ENCODE results near the gene TRAM2.

The TRAM2 gene

DNA sequence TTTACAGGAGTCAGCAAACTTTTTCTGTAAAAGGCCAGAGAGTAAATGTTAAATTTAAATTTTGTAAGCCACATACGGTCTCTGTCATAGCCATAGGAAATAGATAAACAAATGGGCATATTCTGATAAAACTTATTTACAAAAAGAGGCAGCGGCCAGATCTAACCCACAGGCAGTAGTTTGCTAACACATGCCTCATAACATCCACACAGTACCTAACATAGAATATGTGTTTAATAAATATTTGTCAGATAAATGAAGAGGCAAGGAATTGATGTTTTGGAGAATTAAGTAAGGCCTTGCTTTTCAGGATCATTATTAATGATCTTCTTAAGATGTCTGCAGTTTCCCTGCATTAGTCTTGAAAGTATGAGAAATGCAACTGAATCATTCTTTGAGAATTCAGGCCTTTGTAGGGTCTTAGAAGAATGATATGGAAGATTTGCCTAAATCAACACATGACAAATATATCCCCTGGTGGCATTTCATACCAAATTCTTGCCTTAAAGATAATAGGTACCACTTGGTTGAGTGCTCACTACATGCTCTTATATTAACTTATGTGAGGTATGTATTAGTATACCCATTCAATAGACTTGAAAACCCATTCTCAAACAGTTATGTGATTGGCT, 39.3 kb upstream of the TRAM2 start:
- Histone ChIP-seq H3K9ac (ENCODE audit: low read length) (no peak overlapping the region), H3K4me2 (ENCODE audit: low read depth, low read length, poor library complexity, severe bottlenecking) (no peak overlapping the region), H3K27ac (ENCODE audit: low read depth, low read length) (no peak overlapping the region), H3K36me3 (ENCODE audit: low read length) (no peaks in the 10 kb centered on the region), H3F3A (ENCODE audit: insufficient read depth) (no peaks in the 10 kb centered on the region), H3K27me3 (ENCODE audit: low read length) (no peaks in the 10 kb centered on the region), H4K20me1 (ENCODE audit: low read depth, low read length) (no peaks in the 10 kb centered on the region), H2AFZ (ENCODE audit: low read depth, low read length, severe bottlenecking) (no peak overlapping the region), H3K9me2 (replicated peaks; ENCODE audit: insufficient read depth, low read length) (no peaks in the 10 kb centered on the region), H3K4me3 (ENCODE audit: insufficient read depth, low read length, poor library complexity, severe bottlenecking) (no peak overlapping the region), H3K79me2 (ENCODE audit: insufficient read depth, low read length) (no peaks in the 10 kb centered on the region), H3K9me3 (ENCODE audit: insufficient read depth, low read length) (no peaks in the 10 kb centered on the region)
- 0 out of 2 replicates have a peak, but pooled peaks have one; percentile 22 for TF ChIP-seq EZH2phosphoT487 (conservative IDR thresholded peaks at IDR 0.05; ENCODE audit: low read length)
- TF ChIP-seq, protein P1, sequence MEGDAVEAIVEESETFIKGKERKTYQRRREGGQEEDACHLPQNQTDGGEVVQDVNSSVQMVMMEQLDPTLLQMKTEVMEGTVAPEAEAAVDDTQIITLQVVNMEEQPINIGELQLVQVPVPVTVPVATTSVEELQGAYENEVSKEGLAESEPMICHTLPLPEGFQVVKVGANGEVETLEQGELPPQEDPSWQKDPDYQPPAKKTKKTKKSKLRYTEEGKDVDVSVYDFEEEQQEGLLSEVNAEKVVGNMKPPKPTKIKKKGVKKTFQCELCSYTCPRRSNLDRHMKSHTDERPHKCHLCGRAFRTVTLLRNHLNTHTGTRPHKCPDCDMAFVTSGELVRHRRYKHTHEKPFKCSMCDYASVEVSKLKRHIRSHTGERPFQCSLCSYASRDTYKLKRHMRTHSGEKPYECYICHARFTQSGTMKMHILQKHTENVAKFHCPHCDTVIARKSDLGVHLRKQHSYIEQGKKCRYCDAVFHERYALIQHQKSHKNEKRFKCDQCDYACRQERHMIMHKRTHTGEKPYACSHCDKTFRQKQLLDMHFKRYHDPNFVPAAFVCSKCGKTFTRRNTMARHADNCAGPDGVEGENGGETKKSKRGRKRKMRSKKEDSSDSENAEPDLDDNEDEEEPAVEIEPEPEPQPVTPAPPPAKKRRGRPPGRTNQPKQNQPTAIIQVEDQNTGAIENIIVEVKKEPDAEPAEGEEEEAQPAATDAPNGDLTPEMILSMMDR (IDR thresholded peaks at IDR 0.05; ENCODE audit: insufficient read depth, low read length, poor library complexity, severe bottlenecking) = no peak

DNA sequence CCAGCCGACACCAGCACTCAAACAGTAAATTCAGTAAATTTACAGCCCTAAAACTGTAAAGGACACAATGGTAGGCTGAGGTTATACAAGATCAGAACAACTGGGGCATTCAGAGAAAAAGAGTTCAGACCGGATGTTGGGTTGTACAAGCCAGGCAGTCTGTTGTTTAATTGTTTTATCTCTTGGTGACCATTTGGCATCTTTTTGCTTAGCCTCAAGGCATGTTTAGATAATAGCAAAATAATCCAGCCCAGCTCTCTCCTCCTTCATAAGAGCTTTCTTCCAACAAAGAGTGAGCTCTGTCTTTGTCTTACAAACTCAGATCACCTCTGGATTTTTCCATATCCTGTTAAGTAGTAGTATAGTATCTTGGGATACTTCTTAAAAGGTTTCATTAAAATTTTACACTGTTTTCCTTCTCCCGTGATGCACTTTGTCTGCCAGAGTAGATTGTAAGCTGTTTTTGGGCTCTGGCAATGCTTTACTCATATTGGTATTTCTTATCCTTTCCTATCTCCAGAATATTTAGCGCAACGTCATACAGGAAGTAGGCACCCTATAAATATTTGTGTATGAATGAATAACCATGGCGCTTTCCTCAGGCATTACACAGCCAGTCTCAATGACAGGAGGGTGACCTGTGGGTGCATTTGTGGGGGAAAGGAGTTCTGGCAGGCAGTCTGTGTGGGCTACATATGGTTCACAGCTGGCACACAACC, 35.6 kb upstream of the TRAM2 start:
- no peaks in the 10 kb centered on the region for H3K27me3 ChIP-seq (ENCODE audit: low read length)
- no peak overlapping the region for H3K4me2 ChIP-seq (ENCODE audit: low read depth, low read length, poor library complexity, severe bottlenecking)
- H3K9ac ChIP-seq (ENCODE audit: low read length) = no peak overlapping the region
- no peaks in the 10 kb centered on the region for H3F3A ChIP-seq (ENCODE audit: insufficient read depth)
- H3K79me2 ChIP-seq (ENCODE audit: insufficient read depth, low read length) = no peaks in the 10 kb centered on the region
- no peaks in the 10 kb centered on the region for H3K9me3 ChIP-seq (ENCODE audit: insufficient read depth, low read length)
- no peak overlapping the region for H2AFZ ChIP-seq (ENCODE audit: low read depth, low read length, severe bottlenecking)
- no peaks in the 10 kb centered on the region for H4K20me1 ChIP-seq (ENCODE audit: low read depth, low read length)
- no peak overlapping the region for H3K27ac ChIP-seq (ENCODE audit: low read depth, low read length)
- H3K4me3 ChIP-seq (ENCODE audit: insufficient read depth, low read length, poor library complexity, severe bottlenecking) = no peak overlapping the region
- TF ChIP-seq, protein P1 (IDR thresholded peaks at IDR 0.05; ENCODE audit: insufficient read depth, low read length, poor library complexity, severe bottlenecking) = no peak
- TF ChIP-seq EZH2phosphoT487 (conservative IDR thresholded peaks at IDR 0.05; ENCODE audit: low read length) = no peak
- H3K9me2 ChIP-seq (replicated peaks; ENCODE audit: insufficient read depth, low read length) = no peaks in the 10 kb centered on the region
- H3K36me3 ChIP-seq (ENCODE audit: low read length) = no peaks in the 10 kb centered on the region

DNA sequence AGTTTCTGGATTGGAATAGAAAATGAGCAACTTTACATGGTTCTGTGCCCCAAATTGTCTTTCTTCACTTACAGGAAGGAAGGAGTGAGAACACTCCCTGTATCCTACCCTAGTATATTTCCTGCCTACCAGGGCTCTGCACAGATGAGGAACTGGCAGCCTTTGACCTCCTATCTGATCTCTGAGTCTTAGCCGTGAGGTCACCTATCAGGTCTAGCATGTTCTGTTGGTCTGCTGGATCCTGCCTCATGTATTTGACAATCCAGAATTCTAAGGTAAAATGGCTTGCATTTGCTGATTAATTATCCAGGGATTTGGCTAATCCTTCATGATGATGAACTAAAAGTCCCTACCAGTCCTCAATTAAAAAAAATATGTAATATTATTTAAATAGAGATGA, 35.0 kb upstream of the TRAM2 start:
- no peaks in the 10 kb centered on the region for H3F3A ChIP-seq (ENCODE audit: insufficient read depth)
- no peak overlapping the region for H2AFZ ChIP-seq (ENCODE audit: low read depth, low read length, severe bottlenecking)
- no peak overlapping the region for H3K27ac ChIP-seq (ENCODE audit: low read depth, low read length)
- no peaks in the 10 kb centered on the region for H3K9me2 ChIP-seq (replicated peaks; ENCODE audit: insufficient read depth, low read length)
- H3K9me3 ChIP-seq (ENCODE audit: insufficient read depth, low read length) = no peaks in the 10 kb centered on the region
- TF ChIP-seq, protein P1 (IDR thresholded peaks at IDR 0.05; ENCODE audit: insufficient read depth, low read length, poor library complexity, severe bottlenecking) = no peak
- no peak for TF ChIP-seq EZH2phosphoT487 (conservative IDR thresholded peaks at IDR 0.05; ENCODE audit: low read length)
- H3K27me3 ChIP-seq (ENCODE audit: low read length) = no peaks in the 10 kb centered on the region
- H3K9ac ChIP-seq (ENCODE audit: low read length) = no peak overlapping the region
- no peaks in the 10 kb centered on the region for H3K36me3 ChIP-seq (ENCODE audit: low read length)
- H4K20me1 ChIP-seq (ENCODE audit: low read depth, low read length) = no peaks in the 10 kb centered on the region
- H3K4me2 ChIP-seq (ENCODE audit: low read depth, low read length, poor library complexity, severe bottlenecking) = no peak overlapping the region
- H3K4me3 ChIP-seq (ENCODE audit: insufficient read depth, low read length, poor library complexity, severe bottlenecking) = no peak overlapping the region
- H3K79me2 ChIP-seq (ENCODE audit: insufficient read depth, low read length) = no peaks in the 10 kb centered on the region
